H1 (cell line): ENCODE measurements around the gene RBM20. TPM values are rescaled to one million over a fixed set of nuclear protein-coding genes. Genes with fewer than 3 reads are reported as not detected.

Experiments used
- CTCF ChIA-PET: fragments of 300-600 bp; sonication (Branson Sonifier 250); formaldehyde crosslinking; loops from one replicate; lab custom pipeline; 2021; ENCODE audit not compliant: partially characterized antibody; lab: Charles Lee
- POLR2A ChIA-PET: fragments of 300-600 bp; sonication (Branson Sonifier 250); formaldehyde crosslinking; loops from one replicate; lab custom pipeline; 2021; ENCODE audit warnings: inconsistent platforms; ENCODE audit not compliant: partially characterized antibody; lab: Charles Lee
- DNase-seq, 2 experiments: peaks; one replicate each; pipeline versions ENCODE4 v3.0.0 to v3.0.0-alpha.2; 2010 to 2022; ENCODE audit warnings: low spot score in 2 of 2, low read depth in 1 of 2, mixed read lengths in 1 of 2
- FAIRE-seq: peaks from 2 replicates; lab custom pipeline; 2011; peaks lifted over from hg19 to GRCh38; lab: Jason Lieb, UNC
- H2AFZ ChIP-seq: 2 replicates; pipeline ENCODE4 v1.8.1; 2012; ENCODE audit warnings: low read length, inconsistent platforms
- H2AK5ac ChIP-seq: 2 replicates; pipeline ENCODE4 v1.6.1; 2013; ENCODE audit warnings: low read depth, low read length
- H2BK120ac ChIP-seq: replicated peaks from 2 replicates; pipeline ENCODE3; 2013; ENCODE audit warnings: low read depth, low read length, inconsistent platforms
- H2BK12ac ChIP-seq: 2 replicates; pipeline ENCODE4 v1.6.1; 2013; ENCODE audit warnings: low read depth, low read length
- H2BK15ac ChIP-seq: 2 replicates; pipeline ENCODE4 v1.6.1; 2013; ENCODE audit warnings: low read length
- H2BK20ac ChIP-seq: 2 replicates; pipeline ENCODE4 v1.6.1; 2013; ENCODE audit warnings: low read length
- H2BK5ac ChIP-seq: 2 replicates; pipeline ENCODE4 v1.6.1; 2013; ENCODE audit warnings: low read depth, low read length
- H3K14ac ChIP-seq: 2 replicates; pipeline ENCODE4 v1.6.1; 2013; ENCODE audit warnings: inconsistent platforms; ENCODE audit not compliant: insufficient read length
- H3K18ac ChIP-seq: 2 replicates; pipeline ENCODE4 v1.6.1; 2013; ENCODE audit warnings: low read length; ENCODE audit errors: extremely low read depth
- H3K23ac ChIP-seq: 2 replicates; pipeline ENCODE4 v1.6.1; 2013; ENCODE audit warnings: inconsistent platforms; ENCODE audit not compliant: insufficient read length
- H3K23me2 ChIP-seq: 2 replicates; pipeline ENCODE4 v1.6.1; 2013; ENCODE audit warnings: low read depth, low read length
- H3K27ac ChIP-seq: 2 replicates; pipeline ENCODE4 v1.6.1; 2011; ENCODE audit warnings: low read depth, low read length, inconsistent platforms
- H3K27me3 ChIP-seq, 4 experiments: replicated peaks in 1 of 4; 1 replicate in 1 of 4; 2 replicates in 3 of 4; pipeline versions ENCODE4 v1.6.1 to v1.8.1; 2011 to 2013; ENCODE audit warnings: low read length in 3 of 4, mild to moderate bottlenecking in 3 of 4, inconsistent platforms in 2 of 4, mixed read lengths in 2 of 4, moderate library complexity in 1 of 4; ENCODE audit not compliant: control insufficient read depth in 3 of 4, insufficient read depth in 3 of 4; ENCODE audit errors: extremely low read depth in 1 of 4
- H3K36me3 ChIP-seq, 4 experiments: 2 replicates each; pipeline versions ENCODE4 v1.6.1 to v1.8.1; 2011 to 2013; ENCODE audit warnings: mild to moderate bottlenecking in 4 of 4, low read length in 3 of 4, moderate library complexity in 2 of 4, control low read depth in 1 of 4, inconsistent platforms in 1 of 4; ENCODE audit not compliant: insufficient read depth in 4 of 4, control insufficient read depth in 2 of 4
- H3K4ac ChIP-seq: replicated peaks from 2 replicates; pipeline ENCODE3; 2013; ENCODE audit warnings: low read length, low read depth, mixed read lengths, inconsistent platforms; ENCODE audit not compliant: insufficient read length
- H3K4me1 ChIP-seq, 4 experiments: replicated peaks in 1 of 4; 1 replicate in 1 of 4; 2 replicates in 3 of 4; pipeline versions ENCODE4 v1.6.1 to v1.8.1; 2011 to 2013; ENCODE audit warnings: low read length in 3 of 4, inconsistent platforms in 2 of 4, mixed read lengths in 1 of 4; ENCODE audit not compliant: insufficient read depth in 4 of 4, control insufficient read depth in 3 of 4
- H3K4me2 ChIP-seq, 2 experiments: 2 replicates each; pipeline versions ENCODE4 v1.6.1 to v1.8.1; 2011 to 2013; ENCODE audit warnings: low read depth in 2 of 2, low read length in 2 of 2, control low read depth in 1 of 2, inconsistent platforms in 1 of 2, mild to moderate bottlenecking in 1 of 2; ENCODE audit not compliant: insufficient read depth in 1 of 2
- H3K4me3 ChIP-seq, 4 experiments: fragments of 200-600, 300-600 bp in 1 of 4; sonication (generic), shearing (Covaris generic), sonication (Bioruptor Twin) in 1 of 4; 2 replicates each; pipeline versions ENCODE4 v1.5.1 to v1.8.1; 2011 to 2016; ENCODE audit warnings: low read length in 4 of 4, low read depth in 3 of 4, control low read depth in 2 of 4, inconsistent platforms in 2 of 4, mild to moderate bottlenecking in 2 of 4, mixed read lengths in 1 of 4, moderate library complexity in 1 of 4; ENCODE audit not compliant: insufficient read depth in 2 of 4; ENCODE audit errors: extremely low read depth in 1 of 4
- H3K56ac ChIP-seq: replicated peaks from 2 replicates; pipeline ENCODE3; 2013; ENCODE audit warnings: low read depth, mild to moderate bottlenecking, mixed read lengths, low read length, inconsistent platforms; ENCODE audit not compliant: insufficient read length
- H3K79me1 ChIP-seq: 2 replicates; pipeline ENCODE4 v1.6.1; 2013; ENCODE audit warnings: low read depth, low read length, control low read depth
- H3K79me2 ChIP-seq, 2 experiments: 2 replicates each; pipeline versions ENCODE4 v1.6.1 to v1.8.1; 2012 to 2013; ENCODE audit warnings: low read length in 2 of 2, mild to moderate bottlenecking in 2 of 2, inconsistent platforms in 1 of 2; ENCODE audit not compliant: insufficient read depth in 2 of 2, control insufficient read depth in 1 of 2
- H3K9ac ChIP-seq, 4 experiments: replicated peaks in 1 of 4; 1 replicate in 1 of 4; 2 replicates in 3 of 4; pipeline versions ENCODE4 v1.6.1 to v1.8.1; 2011 to 2013; ENCODE audit warnings: low read depth in 3 of 4, low read length in 3 of 4, control low read depth in 2 of 4, mild to moderate bottlenecking in 2 of 4, moderate library complexity in 2 of 4, inconsistent platforms in 1 of 4; ENCODE audit errors: extremely low read depth in 1 of 4
- H3K9me3 ChIP-seq, 2 experiments: 2 replicates each; pipeline versions ENCODE4 v1.6.1 to v1.8.1; 2012 to 2013; ENCODE audit warnings: mild to moderate bottlenecking in 2 of 2, moderate library complexity in 2 of 2, control low read depth in 1 of 2, inconsistent platforms in 1 of 2, low read depth in 1 of 2, low read length in 1 of 2, mixed read lengths in 1 of 2; ENCODE audit not compliant: insufficient read depth in 2 of 2
- H4K20me1 ChIP-seq, 2 experiments: replicated peaks in 1 of 2; 2 replicates each; pipeline versions ENCODE3 to v1.8.1; 2011 to 2013; ENCODE audit warnings: inconsistent platforms in 2 of 2, low read length in 2 of 2, mild to moderate bottlenecking in 1 of 2; ENCODE audit not compliant: insufficient read depth in 2 of 2, control insufficient read depth in 1 of 2
- H4K5ac ChIP-seq: 2 replicates; pipeline ENCODE4 v1.6.1; 2013; ENCODE audit warnings: low read length, low read depth, mixed read lengths, inconsistent platforms; ENCODE audit not compliant: insufficient read length
- H4K8ac ChIP-seq: 2 replicates; pipeline ENCODE4 v1.8.0; 2013; ENCODE audit warnings: mild to moderate bottlenecking, moderate library complexity, low read length, inconsistent platforms; ENCODE audit not compliant: insufficient read depth; ENCODE audit errors: extremely low read depth
- H4K91ac ChIP-seq: replicated peaks from 2 replicates; pipeline ENCODE3; 2013; ENCODE audit warnings: low read length, mixed read lengths, inconsistent platforms; ENCODE audit not compliant: insufficient read length
- BCL11A ChIP-seq, 2 experiments: IDR thresholded peaks; one replicate each; pipeline ENCODE4 v1.6.1; 2011; ENCODE audit warnings: low read depth in 2 of 2, low read length in 2 of 2, mild to moderate bottlenecking in 2 of 2
- CREB1 ChIP-seq: IDR thresholded peaks from 2 replicates; pipeline ENCODE4 v1.6.1; 2012; ENCODE audit warnings: inconsistent platforms
- EGR1 ChIP-seq: IDR thresholded peaks from 2 replicates; pipeline ENCODE4 v1.6.1; 2011; ENCODE audit warnings: low read depth, low read length, borderline replicate concordance
- EZH2 ChIP-seq: fragments of 200-600 bp; sonication (generic); IDR thresholded peaks from 2 replicates; pipeline ENCODE4 v1.7.1; 2012; ENCODE audit warnings: low read depth, mild to moderate bottlenecking, moderate library complexity, low read length, inconsistent platforms; ENCODE audit not compliant: severe bottlenecking
- POU5F1 ChIP-seq: IDR thresholded peaks from 2 replicates; pipeline ENCODE4 v1.6.1; 2011; ENCODE audit warnings: low read depth, mild to moderate bottlenecking, low read length, moderate library complexity
- RAD21 ChIP-seq, 2 experiments: IDR thresholded peaks in 1 of 2; conservative IDR thresholded peaks in 1 of 2; 2 replicates each; pipeline ENCODE4 v1.6.1; 2011; ENCODE audit warnings: low read depth in 2 of 2, low read length in 2 of 2, improper control_type of control experiment in 1 of 2, inconsistent platforms in 1 of 2, mild to moderate bottlenecking in 1 of 2, moderate library complexity in 1 of 2
- SIX5 ChIP-seq: IDR thresholded peaks from 2 replicates; pipeline ENCODE4 v1.6.1; 2011; ENCODE audit warnings: mild to moderate bottlenecking, low read depth, low read length
- SP1 ChIP-seq: IDR thresholded peaks from 2 replicates; pipeline ENCODE4 v1.6.1; 2011; ENCODE audit warnings: low read depth, low read length
- YY1 ChIP-seq: IDR thresholded peaks from 2 replicates; pipeline ENCODE4 v1.6.1; 2011; ENCODE audit warnings: low read depth, mild to moderate bottlenecking, low read length
- whole genome bisulfite sequencing, 2 experiments: shearing (Covaris generic) in 1 of 2; methylation state at CpG; one replicate each; pipeline versions ENCODE4 v1.1.6 to v1.1.7; 2013 to 2015; ENCODE audit warnings: low lambda C conversion rate in 2 of 2, mixed read lengths in 2 of 2, inconsistent platforms in 1 of 2, low coverage in 1 of 2, missing lambda C conversion rate in 1 of 2; ENCODE audit not compliant: insufficient replicate concordance in 2 of 2, insufficient coverage in 1 of 2, insufficient read length in 1 of 2; ENCODE audit errors: extremely low coverage in 1 of 2, missing lambda C conversion rate in 1 of 2; 5-methylcytosine and 5-hydroxymethylcytosine counted together
- polyA plus RNA-seq, 7 experiments: library from polyadenylated mRNA; depleted of rRNA in 3 of 7; stranded (reverse) in 5 of 7; unstranded in 2 of 7; fragments of >200 nt in 5 of 7; fragments of 200-250 nt in 2 of 7; gene quantifications; 1 replicate in 5 of 7; 2 replicates in 1 of 7; 4 replicates in 1 of 7; pipeline versions ENCODE4 v1.2.1 to v1.2.3, GENCODE V29; 2011 to 2013; ENCODE audit warnings: missing spikeins in 2 of 7, mixed read lengths in 2 of 7
- total RNA-seq: library from RNA; stranded (reverse); fragmentation: NEBNext Ultra II Directional; extraction: Animal tissue kit (Norgen Biotek cat#: 25700); gene quantifications from 2 replicates; pipeline ENCODE4 v1.2.1, GENCODE V29; 2021

The RBM20 gene
- total and polyA plus RNA-seq, 2 of the 8 experiments (the other 6 are each of a cell fraction or from before 2014, with no cell fraction given), result 0.05 to 0.63 TPM

DNA sequence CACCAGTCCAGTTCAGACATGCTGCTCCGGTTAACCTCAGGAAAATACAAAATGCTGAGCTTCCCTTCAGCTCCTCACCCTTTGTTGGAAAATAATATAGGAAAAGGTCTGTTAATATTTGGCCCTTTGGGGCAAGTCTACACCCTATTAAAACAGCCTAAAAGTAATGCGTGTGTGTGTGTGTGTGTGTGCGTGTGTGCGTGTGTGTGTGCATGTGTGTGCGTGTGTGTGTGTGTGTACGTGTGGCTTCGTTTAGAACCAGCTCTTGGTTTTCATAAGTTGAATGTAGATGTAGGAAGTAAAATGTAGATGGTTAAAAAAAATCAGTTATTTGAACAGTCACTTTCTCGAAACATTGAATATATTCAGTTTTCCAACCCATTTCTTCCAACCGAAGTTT is 166.5 kb downstream of the RBM20 start:
- Histone ChIP-seq H2BK20ac (no peak overlapping the region), H3K23me2 (no peaks in the 10 kb centered on the region), H2BK120ac (no peak overlapping the region), H3K79me1 (no peaks in the 10 kb centered on the region), H4K91ac (no peak overlapping the region), H3K9ac (no peak overlapping the region), H3K27me3 (no peaks in the 10 kb centered on the region), H3K56ac (no peak overlapping the region), H3K4me3 (no peak overlapping the region), H2AFZ (no peak overlapping the region), H3K4ac (no peak overlapping the region), H4K8ac (no peak overlapping the region), H2BK15ac (no peak overlapping the region), H3K9me3 (no peaks in the 10 kb centered on the region), H2AK5ac (no peak overlapping the region), H2BK12ac (no peak overlapping the region), H3K79me2 (no peaks in the 10 kb centered on the region), H4K5ac (no peak overlapping the region), H4K20me1 (no peaks in the 10 kb centered on the region), H3K18ac (no peak overlapping the region), H2BK5ac (no peak overlapping the region), H3K23ac (no peak overlapping the region), H3K14ac (no peak overlapping the region), H3K27ac (no peak overlapping the region), H3K36me3 (no peaks in the 10 kb centered on the region), H3K4me1 (no peaks in the 10 kb centered on the region; a peak in 1 of 7 replicates), H3K4me2 (no peak overlapping the region)
- CTCF ChIA-PET, result interaction anchor here (0.7 to 2.2 kb wide), 4 partner anchors 11 to 265 kb away, joined by 3 to 5 read pairs (median 4); no protein-coding TSS in a partner anchor
- POLR2A ChIA-PET, result no interaction called here
- FAIRE-seq (no peak), DNase-seq (no peak)
- 94% methylated on average over 9 of the region's 9 CpGs; no CpG with 5 or more reads in 1 of the 2 experiments for WGBS, 2 experiments
- TF ChIP-seq CREB1 (no peak), BCL11A (IDR thresholded peaks at IDR 0.05; ENCODE audit: low read depth in 2 of 2, low read length in 2 of 2) (no peak), POU5F1 (no peak), YY1 (no peak), EGR1 (no peak), EZH2 (no peak), SIX5 (no peak), SP1 (no peak), RAD21 (IDR thresholded peaks at IDR 0.05 in 1 of 2, conservative IDR thresholded peaks at IDR 0.05 in 1 of 2; ENCODE audit: low read depth in 2 of 2, low read length in 2 of 2) (no peak)
